H1 (cell line): ENCODE data around the gene ABCA1.

Source experiments
- CEBPB ChIP-seq: IDR thresholded peaks from 2 replicates; pipeline ENCODE4 v1.6.1; 2012; ENCODE audit warnings: low read depth, low read length
- CTCF ChIP-seq, 3 experiments: IDR thresholded peaks; 1 replicate in 2 of 3; 2 replicates in 1 of 3; pipeline versions ENCODE4 v1.5.1 to v1.6.1; 2011; ENCODE audit warnings: low read length in 3 of 3, mild to moderate bottlenecking in 3 of 3, inconsistent platforms in 2 of 3, low read depth in 1 of 3, moderate library complexity in 1 of 3; ENCODE audit not compliant: insufficient read depth in 1 of 3; ENCODE audit errors: control extremely low read depth in 1 of 3
- EZH2 ChIP-seq: fragments of 200-600 bp; sonication (generic); IDR thresholded peaks from 2 replicates; pipeline ENCODE4 v1.7.1; 2012; ENCODE audit warnings: low read depth, mild to moderate bottlenecking, moderate library complexity, low read length, inconsistent platforms; ENCODE audit not compliant: severe bottlenecking
- JUN ChIP-seq: IDR thresholded peaks from 2 replicates; pipeline ENCODE4 v1.6.1; 2011; ENCODE audit warnings: low read depth, mild to moderate bottlenecking, improper control_type of control experiment, low read length
- RAD21 ChIP-seq, 2 experiments: IDR thresholded peaks in 1 of 2; conservative IDR thresholded peaks in 1 of 2; 2 replicates each; pipeline ENCODE4 v1.6.1; 2011; ENCODE audit warnings: low read depth in 2 of 2, low read length in 2 of 2, improper control_type of control experiment in 1 of 2, inconsistent platforms in 1 of 2, mild to moderate bottlenecking in 1 of 2, moderate library complexity in 1 of 2
- ZNF274 ChIP-seq: IDR thresholded peaks from 2 replicates; pipeline ENCODE4 v1.7.0; 2012; ENCODE audit warnings: low read length, borderline replicate concordance; ENCODE audit errors: extremely low read depth

DNA sequence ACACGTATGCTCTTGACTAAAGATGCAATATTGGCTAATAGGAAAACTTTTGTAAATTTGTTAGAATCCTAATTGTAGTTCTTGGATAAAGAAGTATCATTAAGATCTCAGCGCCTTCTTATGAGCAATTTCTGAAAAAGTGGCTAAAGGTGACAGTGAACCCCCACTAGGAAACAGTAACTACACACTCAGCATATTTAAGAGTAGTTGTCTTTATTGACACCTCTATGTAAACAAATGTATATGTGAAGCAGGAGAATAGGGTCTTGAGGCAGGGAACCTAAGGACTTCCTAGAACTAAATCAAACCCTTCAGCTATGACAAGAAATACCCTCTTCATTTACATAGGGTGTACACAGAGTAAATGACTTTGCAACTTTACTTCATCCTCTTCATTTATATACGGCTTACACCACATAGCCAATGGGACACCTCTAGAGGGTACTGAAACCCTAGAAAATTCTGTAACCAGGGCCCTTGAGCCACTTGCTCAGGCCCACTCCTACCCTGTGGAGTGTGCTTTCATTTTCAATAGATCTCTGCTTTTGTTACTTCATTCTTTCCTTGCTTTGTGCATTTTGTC is 177.7 kb downstream of the ABCA1 start:
- TF ChIP-seq RAD21 (IDR thresholded peaks at IDR 0.05 in 1 of 2, conservative IDR thresholded peaks at IDR 0.05 in 1 of 2; ENCODE audit: low read depth in 2 of 2, low read length in 2 of 2) (no peak), JUN (no peak), ZNF274 (no peak), CEBPB (no peak), CTCF (IDR thresholded peaks at IDR 0.05; ENCODE audit: control extremely low read depth in 1 of 3, insufficient read depth in 1 of 3, low read depth in 1 of 3, low read length in 3 of 3) (no peak), EZH2 (no peak)
